Adrenal gland (tissue), 5 donors: ENCODE data around the gene SH3BP2.

Experiments used
- CTCF ChIP-seq, 6 experiments: fragments of 450-650 bp in 4 of 6; fragments of 200-600 bp in 2 of 6; sonication (generic) in 1 of 6; IDR thresholded peaks; 1 replicate in 5 of 6; 2 replicates in 1 of 6; pipeline versions ENCODE4 v1.5.1 to v1.8.0; 2016 to 2021; ENCODE audit warnings: antibody characterized with exemption in 6 of 6, mild to moderate bottlenecking in 2 of 6, moderate library complexity in 1 of 6
- POLR2A ChIP-seq, 2 donors: fragments of 450-650 bp; IDR thresholded peaks; one replicate each; pipeline ENCODE4 v1.6.1; 2017; ENCODE audit warnings: antibody characterized with exemption in 2 of 2, mild to moderate bottlenecking in 2 of 2, moderate library complexity in 1 of 2
- donor health status: DM: no; HTN: no; CAD: no.

GRCh38 chr4:2761035-2761923, 31.6 kb upstream of the SH3BP2 start:
- no peak for TF ChIP-seq CTCF (IDR thresholded peaks at IDR 0.05)
- TF ChIP-seq POLR2A (IDR thresholded peaks at IDR 0.05), result no peak
